HepG2 (cell line): ENCODE measurements around the gene ACP7. TPM values are rescaled to one million over a fixed set of nuclear protein-coding genes. Genes with fewer than 3 reads are reported as not detected.

Source experiments
- ATAC-seq: fragments of 200-7000 bp; cut with Tn5 transposase; 3 replicates; pipeline ENCODE4 v1.9.1; 2020; ENCODE audit warnings: mild to moderate bottlenecking, moderate library complexity
- BruUV-seq: library from RNA; stranded (reverse); fragments of 400-500 nt; replicated peaks from 2 replicates; lab custom pipeline; 2021; lab: Mats Ljungman, UMichigan
- CTCF ChIA-PET: fragments of 300-600 bp; formaldehyde crosslinking; extraction: SDS; loops from one replicate; lab custom pipeline; 2021; ENCODE audit warnings: low total read pairs, inconsistent platforms, low intra/inter-chr PET ratio; lab: Yijun Ruan, JAX
- POLR2A ChIA-PET: fragments of 350-600 bp; sonication (Branson Sonifier 250); formaldehyde crosslinking; loops from one replicate; lab custom pipeline; 2020; ENCODE audit warnings: antibody characterized with exemption, inconsistent platforms; lab: Yijun Ruan, JAX
- DNase-seq: peaks from one replicate; pipeline ENCODE4 v3.0.0-alpha.2; 2015; ENCODE audit warnings: low spot score
- FAIRE-seq: peaks from 3 replicates; lab custom pipeline; 2011; peaks lifted over from hg19 to GRCh38; lab: Jason Lieb, UNC
- H2AFZ ChIP-seq: one replicate; pipeline ENCODE4 v1.6.1; 2011; ENCODE audit warnings: low read length, inconsistent platforms
- H3K27ac ChIP-seq: fragments of 300-600 bp; 3 replicates; pipeline ENCODE4 v1.8.0; 2011; ENCODE audit warnings: mixed run types, mild to moderate bottlenecking, mixed read lengths, low read length, inconsistent platforms; ENCODE audit not compliant: insufficient read depth; ENCODE audit errors: extremely low read length
- H3K27me3 ChIP-seq, 2 experiments: fragments of 200-600 bp in 1 of 2; 2 replicates in 1 of 2; 3 replicates in 1 of 2; pipeline versions ENCODE4 v1.6.0 to v1.8.0; 2011; ENCODE audit warnings: low read length in 2 of 2, mild to moderate bottlenecking in 2 of 2, moderate library complexity in 2 of 2, inconsistent platforms in 1 of 2; ENCODE audit not compliant: insufficient read depth in 2 of 2, control insufficient read depth in 1 of 2
- H3K36me3 ChIP-seq, 2 experiments: fragments of 200-600 bp in 1 of 2; replicated peaks in 1 of 2; 2 replicates in 1 of 2; 3 replicates in 1 of 2; pipeline versions ENCODE4 v1.5.1 to v1.8.0; 2011; ENCODE audit warnings: low read length in 2 of 2, inconsistent platforms in 1 of 2; ENCODE audit not compliant: insufficient read depth in 2 of 2, control insufficient read depth in 1 of 2
- H3K4me1 ChIP-seq: 2 replicates; pipeline ENCODE4 v1.5.1; 2012; ENCODE audit warnings: low read length, inconsistent platforms; ENCODE audit not compliant: insufficient read depth
- H3K4me2 ChIP-seq: 2 replicates; pipeline ENCODE4 v1.6.0; 2011; ENCODE audit warnings: low read depth, low read length, inconsistent platforms
- H3K4me3 ChIP-seq, 3 experiments: fragments of 200-600 bp in 1 of 3; sonication (generic), shearing (Covaris generic) in 1 of 3; replicated peaks in 1 of 3; 2 replicates each; pipeline ENCODE4 v1.5.1; 2011 to 2016; ENCODE audit warnings: low read length in 3 of 3, inconsistent platforms in 2 of 3, low read depth in 2 of 3, mild to moderate bottlenecking in 2 of 3, control low read depth in 1 of 3, mixed read lengths in 1 of 3; ENCODE audit not compliant: insufficient read depth in 1 of 3
- H3K79me2 ChIP-seq: one replicate; pipeline ENCODE4 v1.6.1; 2011; ENCODE audit warnings: low read length, inconsistent platforms; ENCODE audit not compliant: insufficient read depth
- H3K9ac ChIP-seq: 2 replicates; pipeline ENCODE4 v1.6.0; 2011; ENCODE audit warnings: mild to moderate bottlenecking, low read depth, low read length, inconsistent platforms; ENCODE audit not compliant: insufficient read depth
- H3K9me3 ChIP-seq: 2 replicates; pipeline ENCODE4 v1.5.1; 2012; ENCODE audit warnings: mild to moderate bottlenecking, low read length
- H4K20me1 ChIP-seq: 2 replicates; pipeline ENCODE4 v1.6.0; 2011; ENCODE audit warnings: inconsistent platforms, mild to moderate bottlenecking, low read length, moderate library complexity; ENCODE audit not compliant: insufficient read depth
- ARID3A ChIP-seq: IDR thresholded peaks from 2 replicates; pipeline ENCODE4 v1.6.1; 2012; ENCODE audit warnings: low read depth, low read length, improper control_type of control experiment
- ARID4A ChIP-seq: sonication (generic); formaldehyde crosslinking; IDR thresholded peaks from 2 replicates; pipeline ENCODE4 v1.5.0; 2020; ENCODE audit warnings: mild to moderate bottlenecking, missing genetic modification reagents, borderline replicate concordance
- CEBPG ChIP-seq: IDR thresholded peaks from 2 replicates; pipeline ENCODE4 v1.6.1; 2016
- DMAP1 ChIP-seq: IDR thresholded peaks from 2 replicates; pipeline ENCODE4 v1.6.1; 2016
- PATZ1 ChIP-seq: sonication (generic); formaldehyde crosslinking; IDR thresholded peaks from 2 replicates; pipeline ENCODE4 v1.4.0; 2020; ENCODE audit warnings: missing genetic modification reagents
- RFX5 ChIP-seq: IDR thresholded peaks from 2 replicates; pipeline ENCODE4 v1.6.1; 2011; ENCODE audit warnings: low read depth, low read length, improper control_type of control experiment
- RNF2 ChIP-seq: fragments of 450-650 bp; conservative IDR thresholded peaks from 2 replicates; pipeline ENCODE4 v1.6.1; 2016; ENCODE audit warnings: low read depth
- TCF7 ChIP-seq: sonication (generic); IDR thresholded peaks from 2 replicates; pipeline ENCODE4 v1.6.1; 2016; ENCODE audit warnings: antibody characterized with exemption, low read depth
- TGIF2 ChIP-seq: IDR thresholded peaks from 2 replicates; pipeline ENCODE4 v1.6.1; 2016; ENCODE audit warnings: control low read depth, missing compliant biosample characterization
- ZNF263 ChIP-seq: sonication (generic); formaldehyde crosslinking; IDR thresholded peaks from 2 replicates; pipeline ENCODE4 v1.4.0; 2020; ENCODE audit warnings: missing genetic modification reagents
- ZNF644 ChIP-seq: IDR thresholded peaks from 2 replicates; pipeline ENCODE4 v1.6.1; 2016; ENCODE audit warnings: low read depth
- WGBS: methylation state at CpG from one replicate; pipeline ENCODE4 v1.1.6; 2017; ENCODE audit warnings: low lambda C conversion rate; 5-methylcytosine and 5-hydroxymethylcytosine counted together
- in situ Hi-C: cut with HindIII; loops from 2 replicates; pipeline ENCODE4 v1.10.0; 2017; ENCODE audit warnings: low pct_unique_long_range_greater_than_20kb; ENCODE audit not compliant: extremely low pct_ligation_motif_present
- intact Hi-C: fragments of 100-400 bp; cut with micrococcal nuclease; formaldehyde crosslinking; loops from one replicate; pipeline ENCODE4 v1.10.0; 2022; ENCODE audit not compliant: unreplicated experiment
- polyA plus RNA-seq, 8 experiments: library from polyadenylated mRNA; depleted of rRNA in 3 of 8; stranded (reverse) in 7 of 8; unstranded in 1 of 8; fragments of >200 nt; fragmentation: Illumina TruSeq in 4 of 8; extraction: Trizol in 4 of 8; gene quantifications; 2 replicates each; pipeline versions ENCODE4 v1.2.1 to v1.2.3, GENCODE V29; 2011 to 2016; ENCODE audit warnings: low read depth in 4 of 8, missing spikeins in 1 of 8, mixed read lengths in 1 of 8; ENCODE audit not compliant: insufficient read depth in 1 of 8
- total RNA-seq, 5 experiments: library from RNA; depleted of rRNA; stranded (reverse); fragments of >200 nt; fragmentation: Illumina TruSeq; extraction: Trizol; gene quantifications; 2 replicates each; pipeline ENCODE4 v1.2.3, GENCODE V29; 2016; ENCODE audit warnings: low read depth in 1 of 5

The ACP7 gene
- total and polyA plus RNA-seq, 2 of the 13 experiments (the other 11 are each of a cell fraction or from before 2014, with no cell fraction given), result not detected

GRCh38 chr19:39074205-39074692, 9.9 kb upstream of the ACP7 start (continued):
- no peak for TF ChIP-seq TCF7
- TF ChIP-seq ARID4A (CRISPR knock-in tag), result no peak
- no peak for TF ChIP-seq ARID3A
- no peak for TF ChIP-seq CEBPG (CRISPR knock-in tag)

GRCh38 chr19:39074942-39075341, 9.2 kb upstream of the ACP7 start:
- DNase-seq (no peak), FAIRE-seq (no peak), ATAC-seq (no peak)
- H3K9me3 ChIP-seq, result no peaks in the 10 kb centered on the region
- no peak overlapping the region for H3K9ac ChIP-seq
- no peak overlapping the region for H2AFZ ChIP-seq
- ChIA-PET CTCF (no interaction called here), POLR2A (no interaction called here)
- no peak for TF ChIP-seq RNF2
- TF ChIP-seq RFX5, result no peak
- no peak for TF ChIP-seq TGIF2
- TF ChIP-seq ZNF644 (CRISPR knock-in tag), result no peak
- TF ChIP-seq ZNF263 (CRISPR knock-in tag), result no peak
- TF ChIP-seq PATZ1 (CRISPR knock-in tag), result no peak
- TF ChIP-seq DMAP1 (CRISPR knock-in tag), result no peak
- WGBS, result 74% methylated on average over 6 of the region's 6 CpGs
- H3K36me3 ChIP-seq, result no peaks in the 10 kb centered on the region
- intact Hi-C loops, result no loop called here
- peaks cover 11% of the 10 kb centered on the region for H3K4me1 ChIP-seq
- H3K27ac ChIP-seq, result no peak overlapping the region
- in situ Hi-C loops, result no loop called here
- no peak overlapping the region for H3K4me3 ChIP-seq
- no TSS peak for BruUV-seq
- no peaks in the 10 kb centered on the region for H4K20me1 ChIP-seq
- H3K27me3 ChIP-seq, result peaks cover 0 to 2% of the 10 kb centered on the region in 2 experiments; a peak in 1 of 5 replicates
- no peaks in the 10 kb centered on the region for H3K79me2 ChIP-seq
- H3K4me2 ChIP-seq, result no peak overlapping the region
